ENCODE measurements around the gene RIT2.

The RIT2 gene

GRCh38 chr18:43080671-43081070 is 34.8 kb downstream of the RIT2 start:
- no peak for TF ChIP-seq USF1 (IDR thresholded peaks at IDR 0.05)
- no peak for TF ChIP-seq NFIC (IDR thresholded peaks at IDR 0.05)
- no peak for TF ChIP-seq CEBPB (IDR thresholded peaks at IDR 0.05)

GRCh38 chr18:43079422-43079821 is 36.1 kb downstream of the RIT2 start:
- TF ChIP-seq USF1 (IDR thresholded peaks at IDR 0.05) (no peak), CREB1 (IDR thresholded peaks at IDR 0.05; ENCODE audit: low read depth) (no peak), NFIC (IDR thresholded peaks at IDR 0.05) (no peak), YY1 (IDR thresholded peaks at IDR 0.05; ENCODE audit: low read depth) (no peak), EGR1 (IDR thresholded peaks at IDR 0.05) (no peak), MAX (IDR thresholded peaks at IDR 0.05) (no peak), CEBPB (IDR thresholded peaks at IDR 0.05) (no peak), FOXM1 (IDR thresholded peaks at IDR 0.05; ENCODE audit: borderline replicate concordance, low read depth) (no peak), RAD21 (IDR thresholded peaks at IDR 0.05; ENCODE audit: low read depth) (no peak), TAF1 (IDR thresholded peaks at IDR 0.05; ENCODE audit: low read depth) (no peak), TEAD4 (IDR thresholded peaks at IDR 0.05) (no peak), REST (IDR thresholded peaks at IDR 0.05; ENCODE audit: low read depth) (no peak), EP300 (IDR thresholded peaks at IDR 0.05; ENCODE audit: borderline replicate concordance) (no peak), ZBTB7A (IDR thresholded peaks at IDR 0.05; ENCODE audit: low read depth) (no peak), TCF12 (IDR thresholded peaks at IDR 0.05; ENCODE audit: low read depth) (no peak)

GRCh38 chr18:43078478-43079092 is 36.9 kb downstream of the RIT2 start:
- TF ChIP-seq EGR1 (IDR thresholded peaks at IDR 0.05) (no peak), CEBPB (IDR thresholded peaks at IDR 0.05) (no peak), CREB1 (IDR thresholded peaks at IDR 0.05; ENCODE audit: low read depth) (no peak), TCF12 (IDR thresholded peaks at IDR 0.05; ENCODE audit: low read depth) (no peak), USF1 (IDR thresholded peaks at IDR 0.05) (no peak), REST (IDR thresholded peaks at IDR 0.05; ENCODE audit: low read depth) (no peak), RAD21 (IDR thresholded peaks at IDR 0.05; ENCODE audit: low read depth) (no peak), ZBTB7A (IDR thresholded peaks at IDR 0.05; ENCODE audit: low read depth) (no peak), FOXM1 (IDR thresholded peaks at IDR 0.05; ENCODE audit: borderline replicate concordance, low read depth) (no peak), TEAD4 (IDR thresholded peaks at IDR 0.05) (no peak), EP300 (IDR thresholded peaks at IDR 0.05; ENCODE audit: borderline replicate concordance) (no peak)

- TF ChIP-seq FOXM1 (IDR thresholded peaks at IDR 0.05; ENCODE audit: borderline replicate concordance, low read depth): no peak
- no peak for TF ChIP-seq CREB1 (IDR thresholded peaks at IDR 0.05; ENCODE audit: low read depth)
- TF ChIP-seq TAF1 (IDR thresholded peaks at IDR 0.05; ENCODE audit: low read depth): no peak
- no peak for TF ChIP-seq TCF12 (IDR thresholded peaks at IDR 0.05; ENCODE audit: low read depth)
- TF ChIP-seq NFIC (IDR thresholded peaks at IDR 0.05): no peak
- TF ChIP-seq ZBTB7A (IDR thresholded peaks at IDR 0.05; ENCODE audit: low read depth): no peak
- no peak for TF ChIP-seq EGR1 (IDR thresholded peaks at IDR 0.05)
- TF ChIP-seq REST (IDR thresholded peaks at IDR 0.05; ENCODE audit: low read depth): no peak
- TF ChIP-seq RAD21 (IDR thresholded peaks at IDR 0.05; ENCODE audit: low read depth): no peak
- TF ChIP-seq MAX (IDR thresholded peaks at IDR 0.05): no peak
- no peak for TF ChIP-seq YY1 (IDR thresholded peaks at IDR 0.05; ENCODE audit: low read depth)
- no peak for TF ChIP-seq TEAD4 (IDR thresholded peaks at IDR 0.05)
- no peak for TF ChIP-seq EP300 (IDR thresholded peaks at IDR 0.05; ENCODE audit: borderline replicate concordance)
- no peak for TF ChIP-seq USF1 (IDR thresholded peaks at IDR 0.05)
- no peak for TF ChIP-seq CEBPB (IDR thresholded peaks at IDR 0.05)
These were observed 37.8 kb downstream of the RIT2 start for GRCh38 chr18:43077510-43078308.
